GM03348 (cell line): Measurements from ENCODE around the gene CCDC134.
"Not testable (repeated sequence)": the region's sequence is repeated elsewhere in the genome, so short reads cannot be mapped to it uniquely, and the experiment has no call there.

Experiments
- DNase-seq: peaks from one replicate; pipeline ENCODE4 v3.0.0; 2012; ENCODE audit warnings: low spot score

CCDC134 gene

GRCh38 chr22:41844513-41844912 is 44.0 kb downstream of the CCDC134 start:
- DNase-seq: no peak

GRCh38 chr22:41845380-41846267 is 45.1 kb downstream of the CCDC134 start:
- DNase-seq: no peak

- DNase-seq: no peak
Measured at GRCh38 chr22:41846268-41846987, 45.9 kb downstream of the CCDC134 start.

- no peak for DNase-seq
Measured at GRCh38 chr22:41847300-41847699, 46.8 kb downstream of the CCDC134 start.

- DNase-seq: peak; percentile 33
Measured at GRCh38 chr22:41848468-41848867, 48.0 kb downstream of the CCDC134 start.

- no peak for DNase-seq
Measured at GRCh38 chr22:41856469-41856868, 56.0 kb downstream of the CCDC134 start.

GRCh38 chr22:41857155-41857859 is 56.8 kb downstream of the CCDC134 start:
- DNase-seq: peak; percentile 72

GRCh38 chr22:41857860-41858199 is 57.4 kb downstream of the CCDC134 start:
- DNase-seq: no peak

GRCh38 chr22:41862160-41862529 is 61.7 kb downstream of the CCDC134 start:
- no peak for DNase-seq

- DNase-seq: peak; percentile 46
Measured at GRCh38 chr22:41862530-41863266, 62.2 kb downstream of the CCDC134 start.

GRCh38 chr22:41863472-41863871 is 63.0 kb downstream of the CCDC134 start:
- no peak for DNase-seq

- DNase-seq: no peak
Measured at GRCh38 chr22:41868556-41868955, 68.1 kb downstream of the CCDC134 start.

GRCh38 chr22:41870081-41870480 is 69.6 kb downstream of the CCDC134 start:
- DNase-seq: not testable (repeated sequence)

- DNase-seq: no peak
Measured at GRCh38 chr22:41870786-41871185, 70.3 kb downstream of the CCDC134 start.

GRCh38 chr22:41873391-41873790 is 72.9 kb downstream of the CCDC134 start:
- no peak for DNase-seq

- DNase-seq: no peak
Measured at GRCh38 chr22:41874090-41874489, 73.6 kb downstream of the CCDC134 start.

GRCh38 chr22:41875531-41876270 is 75.2 kb downstream of the CCDC134 start:
- no peak for DNase-seq
